SK-N-MC (cell line): ENCODE data around the gene ACTN1.

Experiments
- EZH2 ChIP-seq: fragments of 200-600 bp; sonication (generic); IDR thresholded peaks from one replicate; pipeline ENCODE4 v1.6.1; 2017; ENCODE audit warnings: antibody characterized with exemption
- POLR2AphosphoS5 ChIP-seq: IDR thresholded peaks from 2 replicates; pipeline ENCODE4 v1.6.1; 2012; ENCODE audit warnings: mild to moderate bottlenecking, low read depth, low read length, borderline replicate concordance

GRCh38 chr14:69002069-69002468 is 23.0 kb upstream of the ACTN1 start:
- TF ChIP-seq POLR2AphosphoS5 = no peak
- TF ChIP-seq EZH2 = no peak
